Measurements from ENCODE around the gene GPR171.
"Not testable (repeated sequence)": the region's sequence is repeated elsewhere in the genome, so short reads cannot be mapped to it uniquely, and the experiment has no call there.

GPR171 gene

DNA sequence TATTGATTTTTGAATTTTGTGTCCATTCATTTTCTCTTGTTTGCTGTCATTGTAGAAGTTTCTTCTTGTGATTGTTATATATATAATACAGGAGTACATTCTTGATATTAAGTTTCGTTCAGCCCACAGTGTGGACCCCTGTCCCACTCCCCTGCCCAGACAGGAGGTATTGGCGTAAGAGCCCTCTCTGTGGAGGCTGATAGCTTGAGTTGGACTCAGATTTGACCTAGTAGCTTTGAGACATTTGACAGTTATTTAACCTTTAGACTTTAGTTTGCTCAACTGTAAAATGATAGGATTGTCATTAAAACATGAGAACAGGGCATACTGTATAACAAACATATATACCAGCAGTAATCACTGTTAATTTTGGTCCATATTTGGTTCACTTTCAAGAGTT lies 27.1 kb downstream of the GPR171 start:
- no peak for DNase-seq (ENCODE audit: low read depth)

GRCh38 chr3:151174351-151174750 lies 28.7 kb downstream of the GPR171 start:
- DNase-seq (ENCODE audit: low read depth) = no peak

DNA sequence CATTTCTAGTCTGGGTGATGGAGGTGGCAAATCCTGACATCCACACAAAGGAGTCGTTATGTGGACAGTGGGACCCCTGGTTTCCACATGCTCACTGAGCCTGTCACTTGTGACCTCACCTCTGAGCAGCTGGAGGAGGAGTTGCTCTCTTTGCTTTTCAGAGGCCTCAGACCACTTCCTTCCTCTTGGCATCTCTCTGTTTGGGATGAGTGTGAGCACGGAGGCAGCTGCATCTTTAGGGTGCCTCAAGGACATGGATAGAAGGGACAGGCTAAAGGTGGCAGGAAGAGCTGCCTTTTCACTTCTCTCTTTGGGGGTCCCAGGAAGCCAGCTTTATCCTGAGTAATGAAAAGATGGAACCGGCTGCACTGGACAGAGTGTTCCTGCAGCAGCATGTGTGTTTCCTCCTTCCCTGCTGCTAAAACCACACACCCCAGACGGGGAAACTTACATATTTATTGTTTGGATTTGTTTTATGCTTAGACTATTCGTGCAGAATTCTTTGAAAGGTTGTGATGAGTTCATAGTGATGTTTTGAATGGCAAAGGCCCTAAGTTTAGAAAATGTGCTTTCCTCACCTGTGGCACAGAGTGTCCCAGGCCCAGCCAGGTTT lies 31.8 kb downstream of the GPR171 start:
- no peak for DNase-seq (ENCODE audit: low read depth)

DNA sequence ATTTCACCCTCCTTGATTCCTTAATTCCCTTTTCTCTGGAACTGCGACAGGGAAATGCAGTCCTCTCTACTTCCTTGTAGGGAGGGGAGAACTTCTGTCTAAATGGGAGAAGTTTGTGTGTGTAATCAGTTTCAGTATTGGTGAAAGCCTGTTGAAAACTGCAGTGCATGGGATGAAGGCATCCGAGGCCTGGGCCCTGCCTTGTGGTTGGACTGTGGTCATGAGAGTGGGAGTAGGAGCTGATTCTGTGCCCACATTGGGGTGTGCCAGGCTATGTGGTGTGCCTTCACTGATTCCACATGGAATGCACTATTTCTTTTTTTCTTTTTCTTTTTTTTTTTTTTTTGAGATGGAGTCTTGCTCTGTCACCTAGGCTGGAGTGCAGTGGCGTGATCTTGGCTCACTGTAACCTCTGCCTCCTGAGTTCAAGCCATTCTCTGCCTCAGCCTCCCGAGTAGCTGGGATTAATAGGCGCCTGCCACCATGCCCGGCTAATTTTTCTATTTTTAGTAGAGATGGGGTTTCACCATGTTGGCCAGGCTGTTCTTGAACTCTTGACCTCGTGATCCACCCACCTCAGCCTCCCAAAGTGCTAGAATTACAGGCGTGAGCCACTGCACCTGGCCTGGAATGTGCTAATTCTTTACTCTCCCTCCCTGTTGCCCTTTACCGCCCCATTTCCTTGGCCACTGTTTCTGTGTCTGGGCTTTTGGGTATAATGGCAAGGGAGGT lies 32.9 kb downstream of the GPR171 start:
- DNase-seq (ENCODE audit: low read depth) = not testable (repeated sequence)

DNA sequence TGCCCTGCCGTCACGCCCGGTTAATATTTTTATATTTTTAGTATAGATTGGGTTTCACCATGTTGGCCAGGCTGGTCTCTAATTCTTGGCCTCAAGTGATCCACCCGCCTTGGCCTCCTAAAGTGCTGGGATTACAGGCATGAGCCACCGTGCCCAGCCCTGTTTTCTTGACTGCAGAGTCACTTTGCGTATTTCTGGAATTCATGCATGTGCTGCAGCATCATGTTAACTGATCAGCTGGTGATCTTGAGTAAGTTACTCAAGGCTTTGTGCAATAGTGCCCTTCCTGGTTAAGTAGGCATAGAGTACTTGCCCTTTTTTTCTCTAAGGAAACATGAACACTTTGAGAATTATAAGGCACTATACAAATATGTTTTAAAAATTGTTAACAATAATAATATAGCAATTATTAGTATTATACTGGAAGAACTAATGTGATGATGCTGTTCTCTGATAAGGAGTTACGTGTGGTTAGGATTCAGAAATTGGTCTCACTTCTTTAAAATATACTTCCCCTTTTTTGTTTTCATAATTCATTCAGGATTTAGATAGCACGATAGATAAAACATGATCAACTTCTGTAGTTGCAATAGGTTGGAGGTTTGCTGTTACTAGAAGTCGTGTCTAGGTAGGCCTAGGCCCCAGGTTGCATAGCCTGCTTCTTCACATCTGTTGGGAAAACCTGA lies 33.6 kb downstream of the GPR171 start:
- peak; percentile 42 for DNase-seq (ENCODE audit: low read depth)

DNA sequence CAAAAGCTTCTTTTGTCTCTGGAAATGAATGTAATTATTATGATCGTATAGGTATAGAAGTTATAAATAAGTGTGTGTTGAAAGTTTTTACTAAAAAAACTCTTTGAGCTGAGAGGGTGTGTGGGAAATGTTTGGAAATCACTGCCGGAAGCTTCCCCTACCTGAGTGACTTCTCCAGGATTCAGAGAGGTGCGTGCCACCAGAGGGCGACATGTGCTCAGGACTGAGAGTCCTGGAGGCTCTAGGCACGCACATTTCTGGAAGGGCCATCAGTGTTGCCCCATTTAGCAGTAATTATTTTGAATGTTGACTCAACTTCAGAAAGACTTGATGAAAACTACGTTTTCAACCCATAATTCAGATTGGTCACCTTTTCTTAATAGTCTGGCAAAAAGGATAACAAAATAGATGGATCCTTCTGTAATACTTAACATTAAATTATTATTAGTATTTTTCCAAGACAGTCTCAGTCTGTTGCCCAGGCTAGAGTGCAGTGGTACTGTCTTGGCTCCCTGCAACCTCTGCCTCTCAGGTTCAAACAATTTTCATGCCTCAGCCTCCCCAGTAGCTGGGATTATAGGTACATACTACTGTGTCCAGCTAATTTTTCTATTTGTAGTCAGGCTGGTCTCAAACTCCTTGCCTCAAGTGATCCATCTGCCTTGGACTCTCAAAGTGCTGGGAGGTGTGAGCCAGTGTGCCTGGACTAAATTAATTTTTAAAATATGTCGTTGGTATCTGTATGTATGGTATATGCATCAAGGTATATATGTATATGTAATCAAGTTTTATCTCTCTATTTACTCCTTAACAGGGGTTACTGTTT lies 34.5 kb downstream of the GPR171 start:
- peak; percentile 57 for DNase-seq (ENCODE audit: low read depth)

GRCh38 chr3:151166161-151166560 lies 36.9 kb downstream of the GPR171 start:
- DNase-seq (ENCODE audit: low read depth) = no peak

DNA sequence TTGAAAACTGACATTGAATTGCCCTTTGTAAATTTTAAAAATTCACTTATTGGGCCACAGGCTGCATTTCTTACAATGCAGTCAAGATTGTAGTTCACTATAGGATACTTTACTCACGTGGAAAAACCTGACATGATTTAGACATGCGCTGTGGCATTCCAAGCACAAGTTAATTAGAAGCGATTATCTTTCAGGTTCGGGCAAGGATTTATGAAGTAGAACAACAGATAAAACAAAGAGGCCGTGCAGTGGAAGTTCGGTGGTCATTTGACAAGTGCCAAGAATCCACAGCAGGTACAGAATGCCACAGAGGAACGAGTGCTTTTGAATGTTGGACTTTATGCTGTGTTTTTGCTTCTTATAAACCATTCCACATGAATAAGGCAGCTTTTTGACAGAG lies 37.8 kb downstream of the GPR171 start:
- DNase-seq (ENCODE audit: low read depth) = no peak

- no peak for DNase-seq (ENCODE audit: low read depth)
Measured at GRCh38 chr3:151159806-151160205, 43.2 kb downstream of the GPR171 start.

GRCh38 chr3:151156618-151157216 lies 46.3 kb downstream of the GPR171 start:
- DNase-seq (ENCODE audit: low read depth) = peak; percentile 34

DNA sequence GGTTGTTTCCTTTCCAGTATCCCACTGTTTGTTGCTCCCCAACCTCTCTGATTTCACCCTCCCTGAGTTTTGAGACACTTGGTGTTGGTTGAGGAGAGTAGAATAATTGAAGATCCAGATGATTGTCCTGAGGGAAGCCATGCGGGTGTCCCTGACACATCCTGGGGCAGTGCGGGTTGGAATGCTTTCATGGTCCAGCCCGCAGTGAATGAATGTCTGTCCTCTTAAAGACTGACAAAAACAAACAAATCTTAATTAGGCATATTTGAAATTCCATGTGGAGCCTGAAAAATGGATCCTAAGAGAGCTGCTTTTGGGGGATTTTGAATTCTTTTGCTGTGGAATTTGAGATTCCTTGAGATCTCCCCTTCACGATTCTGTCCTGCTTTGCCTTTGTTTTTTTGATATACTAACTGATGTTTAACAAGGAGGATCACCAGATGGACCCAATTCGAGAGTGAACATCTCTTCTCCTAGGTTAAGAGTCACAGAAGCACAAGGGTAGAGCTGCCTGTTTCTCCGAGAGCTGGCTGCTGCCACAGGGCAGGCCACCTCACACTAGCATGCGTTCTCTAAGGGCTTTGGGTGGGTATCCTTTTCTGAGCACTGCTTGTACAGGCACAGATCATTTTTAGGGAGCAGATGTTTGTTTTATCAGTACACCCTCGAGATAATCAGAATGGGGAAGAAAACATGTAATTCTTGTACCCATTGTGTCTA lies 47.4 kb downstream of the GPR171 start:
- DNase-seq (ENCODE audit: low read depth) = no peak

DNA sequence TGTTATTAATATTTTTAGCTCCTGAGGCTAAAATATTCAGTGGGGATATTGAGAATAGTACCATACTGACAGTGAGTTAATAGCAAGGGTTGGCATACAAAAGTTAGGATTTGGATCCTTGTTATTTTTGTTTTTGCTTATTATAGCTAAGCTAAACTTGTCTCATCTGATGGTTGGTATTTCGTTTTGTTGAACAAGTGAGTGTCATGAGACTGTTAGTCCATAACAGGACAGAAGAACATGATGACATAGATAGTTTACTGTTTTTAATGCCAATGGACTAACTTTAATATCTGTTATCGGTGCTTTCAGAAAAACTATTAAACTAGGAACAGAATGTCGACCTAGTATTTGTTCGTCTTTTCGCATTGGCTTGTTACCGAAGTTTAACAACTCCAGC lies 48.5 kb downstream of the GPR171 start:
- no peak for DNase-seq (ENCODE audit: low read depth)

- DNase-seq (ENCODE audit: low read depth) = no peak
Measured at GRCh38 chr3:151152455-151153079, 50.4 kb downstream of the GPR171 start.
